Esophagus squamous epithelium (tissue), 5 donors: ENCODE data around the gene EHBP1. TPM values are rescaled to one million over a fixed set of nuclear protein-coding genes. Genes with fewer than 3 reads are reported as not detected.

Source experiments
- DNase-seq: peaks from one replicate; lab custom pipeline; 2025; lab: John Stamatoyannopoulos, UW
- H3K27ac ChIP-seq, 4 donors: fragments of 200-600 bp; sonication (generic); one replicate each; pipeline ENCODE4 v1.5.1; 2016 to 2019; ENCODE audit warnings: mild to moderate bottlenecking in 1 of 4
- H3K27me3 ChIP-seq, 4 donors: fragments of 200-600 bp; sonication (generic); 1 replicate in 3 of 4; 2 replicates in 1 of 4; pipeline versions ENCODE4 v1.5.1 to v1.6.0; 2017 to 2021; ENCODE audit warnings: antibody characterized with exemption in 1 of 4
- H3K36me3 ChIP-seq, 3 donors: fragments of 200-600 bp; sonication (generic); one replicate each; pipeline ENCODE4 v1.5.1; 2016 to 2019
- H3K4me1 ChIP-seq, 3 donors: fragments of 200-600 bp; sonication (generic); one replicate each; pipeline ENCODE4 v1.5.1; 2017 to 2019
- H3K4me3 ChIP-seq, 4 donors: fragments of 200-600 bp; sonication (generic); 1 replicate in 3 of 4; 2 replicates in 1 of 4; pipeline ENCODE4 v1.5.1; 2016 to 2019; ENCODE audit warnings: mild to moderate bottlenecking in 2 of 4, moderate library complexity in 1 of 4
- H3K9me3 ChIP-seq, 3 donors: fragments of 200-600 bp; sonication (generic); one replicate each; pipeline ENCODE4 v1.5.1; 2016 to 2019
- CTCF ChIP-seq, 6 experiments: fragments of 450-650 bp in 4 of 6; fragments of 200-600 bp in 2 of 6; sonication (generic) in 2 of 6; IDR thresholded peaks; one replicate each; pipeline ENCODE4 v1.5.1; 2016 to 2019; ENCODE audit warnings: antibody characterized with exemption in 6 of 6, mild to moderate bottlenecking in 4 of 6, moderate library complexity in 4 of 6
- POLR2A ChIP-seq, 4 donors: fragments of 450-650 bp; IDR thresholded peaks; one replicate each; pipeline ENCODE4 v1.6.1; 2017; ENCODE audit warnings: antibody characterized with exemption in 4 of 4, mild to moderate bottlenecking in 4 of 4, moderate library complexity in 3 of 4
- WGBS, 2 donors: methylation state at CpG; one replicate each; pipeline ENCODE4 v1.1.5; 2018; 5-methylcytosine and 5-hydroxymethylcytosine counted together
- intact Hi-C: fragments of 100-400 bp; cut with DNase I; formaldehyde crosslinking; loops from one replicate; pipeline ENCODE4 v1.15.0; 2022
- total RNA-seq, 4 donors: library from RNA; depleted of rRNA; stranded (reverse); fragments of >200 nt; gene quantifications; one replicate each; pipeline ENCODE4 v1.1.0, GENCODE V29; 2016
- donor health status: DM: yes; HTN: yes; CAD: no.

EHBP1 gene
- total RNA-seq, 4 donors from 2014 or later = 59.6 to 111 (median 77.9) TPM

GRCh38 chr2:62727876-62728566 is 22.5 kb downstream of the EHBP1 start:
- no peaks in the 10 kb centered on the region for H3K27me3 ChIP-seq
- WGBS, 2 donors = 70 to 72% methylated on average over 5 of the region's 5 CpGs
- H3K36me3 ChIP-seq = peaks cover 0 to 15% (median 0%) of the 10 kb centered on the region in 3 donors
- intact Hi-C loops = no loop called here
- no peak overlapping the region for H3K27ac ChIP-seq
- no peak for DNase-seq
- H3K4me1 ChIP-seq = peaks cover 0 to 37% (median 15%) of the 10 kb centered on the region in 3 donors
- TF ChIP-seq CTCF (IDR thresholded peaks at IDR 0.05) (no peak), POLR2A (IDR thresholded peaks at IDR 0.05) (no peak)
- H3K9me3 ChIP-seq = peaks cover 0 to 22% (median 8%) of the 10 kb centered on the region in 3 donors
- H3K4me3 ChIP-seq = no peak overlapping the region

- intact Hi-C loops = no loop called here
- WGBS, 2 donors = 94 to 100% methylated on average over 3 of the region's 3 CpGs
- TF ChIP-seq POLR2A (IDR thresholded peaks at IDR 0.05) (no peak), CTCF (IDR thresholded peaks at IDR 0.05) (no peak)
Observed at GRCh38 chr2:62731275-62731674, 25.8 kb downstream of the EHBP1 start.

GRCh38 chr2:62732262-62732777 is 26.8 kb downstream of the EHBP1 start:
- H3K27ac ChIP-seq = no peak overlapping the region
- peaks cover 0 to 31% (median 6%) of the 10 kb centered on the region in 3 donors for H3K4me1 ChIP-seq
- no peak overlapping the region for H3K4me3 ChIP-seq
- DNase-seq = no peak
- no peaks in the 10 kb centered on the region for H3K27me3 ChIP-seq
- peaks cover 0 to 17% (median 8%) of the 10 kb centered on the region in 3 donors for H3K9me3 ChIP-seq
- no peak for TF ChIP-seq POLR2A (IDR thresholded peaks at IDR 0.05)
- no peak for TF ChIP-seq CTCF (IDR thresholded peaks at IDR 0.05)
- H3K36me3 ChIP-seq = peaks cover 0 to 6% (median 0%) of the 10 kb centered on the region in 3 donors
- intact Hi-C loops = no loop called here
- WGBS, 2 donors = 97 to 98% methylated on average over 6 of the region's 6 CpGs

More at GRCh38 chr2:62731275-62731674, 25.8 kb downstream of the EHBP1 start:
- peaks cover 0 to 7% (median 0%) of the 10 kb centered on the region in 3 donors for H3K36me3 ChIP-seq
- DNase-seq = no peak
- H3K4me1 ChIP-seq = peaks cover 0 to 24% (median 6%) of the 10 kb centered on the region in 3 donors
- no peaks in the 10 kb centered on the region for H3K27me3 ChIP-seq
- H3K27ac ChIP-seq = no peak overlapping the region
- H3K4me3 ChIP-seq = no peak overlapping the region
- H3K9me3 ChIP-seq = peaks cover 0 to 17% (median 8%) of the 10 kb centered on the region in 3 donors

- intact Hi-C loops = no loop called here
- H3K27me3 ChIP-seq = no peaks in the 10 kb centered on the region
- H3K9me3 ChIP-seq = peaks cover 0 to 17% (median 8%) of the 10 kb centered on the region in 3 donors
- H3K36me3 ChIP-seq = peaks cover 0 to 6% (median 0%) of the 10 kb centered on the region in 3 donors
- peaks cover 0 to 35% (median 6%) of the 10 kb centered on the region in 3 donors for H3K4me1 ChIP-seq
- H3K27ac ChIP-seq = no peak overlapping the region
- no peak for TF ChIP-seq POLR2A (IDR thresholded peaks at IDR 0.05)
- TF ChIP-seq CTCF (IDR thresholded peaks at IDR 0.05) = no peak
- WGBS, 2 donors = 80 to 100% methylated on average over 1 of the region's 1 CpG
- DNase-seq = no peak
- no peak overlapping the region for H3K4me3 ChIP-seq
Observed at GRCh38 chr2:62733546-62733945, 28.0 kb downstream of the EHBP1 start.

GRCh38 chr2:62736899-62737559 is 31.5 kb downstream of the EHBP1 start:
- Histone ChIP-seq H3K27me3 (no peaks in the 10 kb centered on the region), H3K4me1 (peaks cover 0 to 64% (median 6%) of the 10 kb centered on the region in 3 donors), H3K4me3 (no peak overlapping the region), H3K36me3 (no peaks in the 10 kb centered on the region), H3K27ac (no peak overlapping the region), H3K9me3 (peaks cover 0 to 5% (median 5%) of the 10 kb centered on the region in 3 donors)
- TF ChIP-seq POLR2A (IDR thresholded peaks at IDR 0.05) (no peak), CTCF (IDR thresholded peaks at IDR 0.05) (no peak)
- intact Hi-C loops = no loop called here
- no peak for DNase-seq
- 78 to 85% methylated on average over 6 of the region's 6 CpGs for WGBS, 2 donors
